Measurements from ENCODE around the gene BTBD6. TPM values are rescaled to one million over a fixed set of nuclear protein-coding genes. Genes with fewer than 3 reads are reported as not detected.

The BTBD6 gene
- total RNA-seq, 4 donors from 2014 or later, result 56.1 to 72.5 (median 69.4) TPM

DNA sequence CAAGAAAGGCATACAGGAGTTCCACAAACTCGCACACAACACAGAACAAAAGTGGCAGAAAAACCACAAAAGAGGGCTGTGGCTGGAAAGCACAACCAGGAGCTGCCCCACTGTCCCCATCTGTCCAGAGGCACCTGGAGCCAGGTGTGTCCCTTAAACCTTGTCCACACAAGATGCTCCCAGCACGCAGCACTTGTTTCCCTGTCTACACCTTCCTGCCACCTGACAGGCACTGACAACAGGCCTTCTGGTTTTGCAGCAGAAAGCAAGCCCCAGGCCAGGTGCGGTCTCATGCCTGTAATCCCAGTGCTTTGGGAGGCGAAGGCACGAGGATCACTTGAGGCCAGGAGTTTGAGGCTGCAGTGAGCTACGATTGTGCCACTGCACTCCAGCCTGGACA is 3.6 kb downstream of the BTBD6 start:
- no peak for DNase-seq (ENCODE audit: extremely low spot score)
- no peak for TF ChIP-seq POLR2A (IDR thresholded peaks at IDR 0.05; ENCODE audit: low read depth)
- TF ChIP-seq POLR2AphosphoS5 (IDR thresholded peaks at IDR 0.05), result no peak
- TF ChIP-seq, protein P1, sequence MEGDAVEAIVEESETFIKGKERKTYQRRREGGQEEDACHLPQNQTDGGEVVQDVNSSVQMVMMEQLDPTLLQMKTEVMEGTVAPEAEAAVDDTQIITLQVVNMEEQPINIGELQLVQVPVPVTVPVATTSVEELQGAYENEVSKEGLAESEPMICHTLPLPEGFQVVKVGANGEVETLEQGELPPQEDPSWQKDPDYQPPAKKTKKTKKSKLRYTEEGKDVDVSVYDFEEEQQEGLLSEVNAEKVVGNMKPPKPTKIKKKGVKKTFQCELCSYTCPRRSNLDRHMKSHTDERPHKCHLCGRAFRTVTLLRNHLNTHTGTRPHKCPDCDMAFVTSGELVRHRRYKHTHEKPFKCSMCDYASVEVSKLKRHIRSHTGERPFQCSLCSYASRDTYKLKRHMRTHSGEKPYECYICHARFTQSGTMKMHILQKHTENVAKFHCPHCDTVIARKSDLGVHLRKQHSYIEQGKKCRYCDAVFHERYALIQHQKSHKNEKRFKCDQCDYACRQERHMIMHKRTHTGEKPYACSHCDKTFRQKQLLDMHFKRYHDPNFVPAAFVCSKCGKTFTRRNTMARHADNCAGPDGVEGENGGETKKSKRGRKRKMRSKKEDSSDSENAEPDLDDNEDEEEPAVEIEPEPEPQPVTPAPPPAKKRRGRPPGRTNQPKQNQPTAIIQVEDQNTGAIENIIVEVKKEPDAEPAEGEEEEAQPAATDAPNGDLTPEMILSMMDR (IDR thresholded peaks at IDR 0.05), result no peak
- TF ChIP-seq EP300 (IDR thresholded peaks at IDR 0.05), result no peak
- Histone ChIP-seq H3K36me3 (peaks cover 7 to 71% (median 55%) of the 10 kb centered on the region in 4 donors), H3K4me1 (peaks cover 30 to 33% (median 31%) of the 10 kb centered on the region in 4 donors), H3K27ac (replicated peaks in 1 of 4) (no peak overlapping the region), H3K9me3 (no peaks in the 10 kb centered on the region), H3K4me3 (no peak overlapping the region), H3K27me3 (no peaks in the 10 kb centered on the region)
- 94% methylated on average over 5 of the region's 6 CpGs for WGBS
- intact Hi-C loops (cut with DNase I), result no loop called here

DNA sequence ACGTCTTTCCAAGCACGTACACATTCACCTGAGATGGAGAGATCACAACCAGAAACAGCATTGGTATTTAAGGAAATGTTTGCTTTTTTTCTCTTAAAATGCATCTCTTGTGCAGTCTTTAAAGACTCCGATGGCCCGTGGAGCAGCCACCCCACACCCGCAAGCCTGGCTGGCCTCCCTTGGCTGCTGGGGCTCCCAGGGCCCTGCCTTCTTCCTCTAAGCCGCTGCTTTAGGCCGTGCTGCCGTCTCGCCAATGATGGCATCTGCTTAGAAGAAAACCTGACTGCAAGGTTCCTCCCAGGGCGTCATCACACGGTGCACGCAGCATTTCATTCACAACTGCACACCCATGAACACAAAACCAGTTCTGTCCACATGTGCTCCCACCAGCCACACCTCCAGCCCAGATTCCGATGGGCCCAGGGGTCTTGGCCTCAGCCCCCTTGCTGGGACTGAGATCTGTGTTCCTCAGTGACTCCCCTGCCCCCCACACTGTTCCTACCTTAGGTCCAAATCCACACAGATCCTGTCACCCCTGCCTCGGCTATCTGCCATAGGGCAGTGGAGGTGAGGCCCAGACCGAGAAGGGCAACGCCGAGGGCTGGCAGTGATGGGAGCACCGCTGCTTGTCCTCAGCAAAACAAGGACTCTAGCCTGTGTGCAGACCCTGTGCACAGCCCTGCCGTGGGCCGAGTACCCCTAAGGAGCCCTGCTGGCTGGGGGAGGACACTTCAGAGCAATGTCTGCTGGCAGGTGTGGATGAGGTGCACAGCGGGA is 4.4 kb downstream of the BTBD6 start:
- Histone ChIP-seq H3K9me3 (no peaks in the 10 kb centered on the region), H3K4me3 (no peak overlapping the region), H3K27me3 (no peaks in the 10 kb centered on the region), H3K27ac (replicated peaks in 1 of 4) (no peak overlapping the region), H3K4me1 (peaks cover 23 to 26% (median 25%) of the 10 kb centered on the region in 4 donors), H3K36me3 (peaks cover 7 to 78% (median 55%) of the 10 kb centered on the region in 4 donors)
- no peak for TF ChIP-seq POLR2AphosphoS5 (IDR thresholded peaks at IDR 0.05)
- TF ChIP-seq EP300 (IDR thresholded peaks at IDR 0.05), result no peak
- TF ChIP-seq POLR2A (IDR thresholded peaks at IDR 0.05; ENCODE audit: low read depth), result no peak
- TF ChIP-seq, protein P1 (IDR thresholded peaks at IDR 0.05), result no peak
- intact Hi-C loops (cut with DNase I), result no loop called here
- 91% methylated on average over 16 of the region's 21 CpGs for WGBS
- DNase-seq (ENCODE audit: extremely low spot score), result no peak

DNA sequence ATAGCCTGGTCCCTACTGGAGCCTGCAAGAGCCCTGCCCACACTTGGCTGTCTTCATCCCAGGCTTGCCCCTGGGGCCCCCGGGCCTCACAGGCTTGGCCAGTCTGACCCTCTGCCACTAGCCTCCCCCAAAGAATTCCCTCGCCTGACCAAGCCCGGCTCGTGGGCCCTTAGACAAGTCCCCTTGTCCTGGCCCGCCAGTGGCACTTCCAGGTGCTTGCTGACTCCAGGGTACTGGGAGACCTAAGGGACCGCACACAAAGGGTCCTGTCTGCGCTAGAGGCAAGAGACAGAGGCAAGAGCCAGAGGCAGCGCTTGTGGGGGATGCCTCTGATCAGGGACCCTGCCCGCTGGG is 5.0 kb downstream of the BTBD6 start:
- intact Hi-C loops (cut with DNase I), result no loop called here
- no peak for DNase-seq (ENCODE audit: extremely low spot score)
- no peak for TF ChIP-seq POLR2A (IDR thresholded peaks at IDR 0.05; ENCODE audit: low read depth)
- TF ChIP-seq, protein P1 (IDR thresholded peaks at IDR 0.05), result no peak
- TF ChIP-seq POLR2AphosphoS5 (IDR thresholded peaks at IDR 0.05), result no peak
- no peak for TF ChIP-seq EP300 (IDR thresholded peaks at IDR 0.05)
- H3K27me3 ChIP-seq, result no peaks in the 10 kb centered on the region
- H3K4me3 ChIP-seq, result no peak overlapping the region
- peaks cover 7 to 79% (median 55%) of the 10 kb centered on the region in 4 donors for H3K36me3 ChIP-seq
- no peaks in the 10 kb centered on the region for H3K9me3 ChIP-seq
- H3K27ac ChIP-seq (replicated peaks in 1 of 4), result no peak overlapping the region
- H3K4me1 ChIP-seq, result peaks cover 17 to 23% (median 20%) of the 10 kb centered on the region in 4 donors
- 100% methylated on average over 1 of the region's 9 CpGs for WGBS

DNA sequence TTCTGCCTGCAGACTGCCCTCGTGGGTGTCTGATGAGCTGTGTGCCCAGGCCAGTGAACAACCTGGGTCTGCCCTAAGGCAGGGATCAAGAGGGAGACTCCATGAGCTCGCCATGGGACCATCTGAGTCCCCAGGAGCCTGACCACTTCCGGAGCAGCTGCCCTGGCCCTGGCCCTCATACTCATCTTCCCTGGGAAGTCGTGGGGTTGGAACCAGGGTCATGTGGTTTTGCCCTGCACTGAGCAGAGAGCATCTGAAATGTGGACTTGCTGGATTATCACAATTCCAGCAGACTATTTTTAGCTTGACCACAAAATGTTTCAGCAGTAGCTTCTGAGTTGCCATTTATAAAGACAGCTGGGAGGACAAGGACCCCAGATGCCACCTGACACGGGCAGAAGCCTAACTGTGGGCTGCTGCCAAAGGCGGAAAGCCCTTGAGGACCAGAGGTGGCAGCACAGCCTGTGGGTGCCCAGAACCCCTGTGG is 6.7 kb downstream of the BTBD6 start:
- TF ChIP-seq POLR2AphosphoS5 (IDR thresholded peaks at IDR 0.05), result no peak
- TF ChIP-seq, protein P1 (IDR thresholded peaks at IDR 0.05), result no peak
- no peak for TF ChIP-seq EP300 (IDR thresholded peaks at IDR 0.05)
- no peak for TF ChIP-seq POLR2A (IDR thresholded peaks at IDR 0.05; ENCODE audit: low read depth)
- Histone ChIP-seq H3K27me3 (no peaks in the 10 kb centered on the region), H3K4me1 (peaks cover 6 to 13% (median 8%) of the 10 kb centered on the region in 4 donors), H3K36me3 (peaks cover 7 to 85% (median 51%) of the 10 kb centered on the region in 4 donors), H3K4me3 (no peak overlapping the region), H3K9me3 (no peaks in the 10 kb centered on the region), H3K27ac (replicated peaks in 1 of 4) (no peak overlapping the region)
- DNase-seq (ENCODE audit: extremely low spot score), result no peak
- WGBS, result 68% methylated on average over 3 of the region's 6 CpGs
- intact Hi-C loops (cut with DNase I), result no loop called here

Data from esophagus muscularis mucosa (tissue), 4 donors.